Fibroblast of pulmonary artery (primary cell): ENCODE results near the gene DENR.
A peak's percentile ranks its signal among the peaks of the same experiment; 100 is the strongest.
"Not testable (repeated sequence)": the region's sequence is repeated elsewhere in the genome, so short reads cannot be mapped to it uniquely, and the experiment has no call there.

Experiments
- DNase-seq: peaks from one replicate; pipeline ENCODE4 v3.0.0-alpha.2; 2010; ENCODE audit warnings: low read depth
- H3K4me3 ChIP-seq: replicated peaks from 2 replicates; pipeline ENCODE4 v1.5.1; 2011; ENCODE audit warnings: low read depth, mild to moderate bottlenecking, control low read depth, low read length, moderate library complexity
- CTCF ChIP-seq: IDR thresholded peaks from 2 replicates; pipeline ENCODE4 v1.5.1; 2011; ENCODE audit warnings: mild to moderate bottlenecking, control low read depth, low read length, inconsistent platforms; ENCODE audit errors: missing control alignments

DENR gene

DNA sequence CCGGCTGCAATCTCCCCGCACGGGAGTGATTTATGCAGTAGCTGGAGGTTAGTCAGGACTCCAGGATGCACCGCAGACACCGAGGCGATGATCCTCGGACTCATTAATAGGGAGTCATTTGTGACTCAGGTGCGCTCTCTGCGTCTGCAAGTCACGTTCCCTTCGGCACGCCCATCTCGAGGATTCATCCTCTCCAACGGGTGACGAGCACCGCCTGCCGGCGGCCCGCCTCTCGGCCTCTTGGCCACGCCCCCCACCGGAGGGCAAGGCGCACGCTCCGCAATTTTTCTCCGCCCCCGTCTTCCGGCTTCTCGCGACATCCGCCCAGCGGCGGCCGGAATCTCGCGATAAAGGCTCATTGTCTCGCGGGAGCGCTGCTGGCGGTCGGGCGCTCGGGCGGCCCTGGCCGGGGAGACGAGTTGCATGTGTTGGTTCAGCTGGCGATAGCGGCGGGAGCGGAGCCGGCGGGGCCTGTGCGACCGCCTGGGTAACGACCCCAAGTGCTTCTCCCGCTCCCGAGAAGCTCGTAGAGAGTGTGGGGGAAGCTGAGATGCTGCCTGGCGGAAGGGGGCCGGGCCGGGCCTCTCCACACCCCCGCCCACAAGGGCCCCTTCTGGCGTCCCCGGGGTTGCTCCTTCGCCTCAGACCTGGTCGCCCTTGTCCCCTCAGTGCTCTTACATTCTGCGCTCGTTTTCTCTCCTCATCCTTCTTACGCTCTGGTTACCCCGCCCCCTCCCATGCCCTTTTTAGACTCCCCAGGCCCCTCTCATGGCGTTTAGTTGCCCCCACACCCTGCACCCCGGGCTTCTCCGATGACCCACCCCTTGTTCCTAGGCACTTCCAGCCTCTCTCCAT lies at the start of gene DENR:
TSS of gene DENR (plus strand) at position 361 of the 855 bp plus-strand sequence. CDS start 878 bp downstream, outside the sequence.
- peak; percentile 96 for DNase-seq
- H3K4me3 ChIP-seq = peak within 1 kb of the TSS; percentile 97
- TF ChIP-seq CTCF = peak; percentile 70

GRCh38 chr12:122702890-122703611 lies 49.6 kb upstream of the DENR start, which contains the start of gene HCAR2:
Gene HCAR2, minus strand, starts transcription at chr12:122703357. Its CDS starts 74 bp downstream, at chr12:122703283.
- H3K4me3 ChIP-seq = not testable (repeated sequence)
- peak; percentile 20 for DNase-seq

GRCh38 chr12:122703841-122704240 lies 48.8 kb upstream of the DENR start:
- not testable (repeated sequence) for H3K4me3 ChIP-seq, DNase-seq

DNA sequence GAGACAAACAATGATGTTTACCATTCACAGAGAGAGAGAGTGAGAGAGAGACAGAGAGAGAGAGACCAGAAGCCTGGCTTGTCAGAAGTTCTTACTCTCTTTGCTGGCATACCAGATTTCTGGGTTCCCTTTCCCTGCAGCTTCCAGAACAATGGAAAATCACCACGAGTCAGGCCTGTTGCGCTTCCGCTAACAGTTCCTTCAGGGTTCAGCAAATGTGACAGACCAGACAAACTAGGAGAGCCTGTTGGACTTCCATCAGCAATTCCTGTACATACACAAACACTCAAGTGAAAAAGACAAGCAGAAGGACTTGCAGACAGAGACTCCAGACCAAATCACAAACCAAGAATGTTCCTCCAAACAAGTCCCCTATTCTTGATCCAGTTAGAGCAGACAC lies 43.3 kb upstream of the DENR start:
- not testable (repeated sequence) for DNase-seq, H3K4me3 ChIP-seq

DNA sequence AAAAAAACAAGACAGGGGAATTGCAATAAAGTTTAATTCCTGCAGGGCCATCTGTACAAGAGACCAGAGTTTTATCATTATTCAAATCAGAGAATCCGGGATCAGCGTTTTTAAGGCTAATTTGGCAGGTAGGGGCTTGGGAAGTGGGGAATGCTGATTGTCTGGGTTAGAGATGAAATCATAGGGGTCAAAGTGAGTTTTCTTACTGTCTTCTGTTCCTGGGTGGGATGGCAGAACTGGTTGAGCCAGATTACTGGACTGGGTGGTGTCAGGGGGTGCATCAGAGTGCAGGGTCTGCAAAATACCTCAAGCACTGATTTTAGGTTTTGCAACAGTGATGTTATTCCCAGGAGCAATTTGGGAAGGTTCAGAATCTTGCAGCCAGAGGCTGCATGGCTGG lies 42.3 kb upstream of the DENR start:
- not testable (repeated sequence) for H3K4me3 ChIP-seq, DNase-seq

GRCh38 chr12:122711266-122711665 lies 41.4 kb upstream of the DENR start:
- H3K4me3 ChIP-seq, DNase-seq: not testable (repeated sequence)

DNA sequence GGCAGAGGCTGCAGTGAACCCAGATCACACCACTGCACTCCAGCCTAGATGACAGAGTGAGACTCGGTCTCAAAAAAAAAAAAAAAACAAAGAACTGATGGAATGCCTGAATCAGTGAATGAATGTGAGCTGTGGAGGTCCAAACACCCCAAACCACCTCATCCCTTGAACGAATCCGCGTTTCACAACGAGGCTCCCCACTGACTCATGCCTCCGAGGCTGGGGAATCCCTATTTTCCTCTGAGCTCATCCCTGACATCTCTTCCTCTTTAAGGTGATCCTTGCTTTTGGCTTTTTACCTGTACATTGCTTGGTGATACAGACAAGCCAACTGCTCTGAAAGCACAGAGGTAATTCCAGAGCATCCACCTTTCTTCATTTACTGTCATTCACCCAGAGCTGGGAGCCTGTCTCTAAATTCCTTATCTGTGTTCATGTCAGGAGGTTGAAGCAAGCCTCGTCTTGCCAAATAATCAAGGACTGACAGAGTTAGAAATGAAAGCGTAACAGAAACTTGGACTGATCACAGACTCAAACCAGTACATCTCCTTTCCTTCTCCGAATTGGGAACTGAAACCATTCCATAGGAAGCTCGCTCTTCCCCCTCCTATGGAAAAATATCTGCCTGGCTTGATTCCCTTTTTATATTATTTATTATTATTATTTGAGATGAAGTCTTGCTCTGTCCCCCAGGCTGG lies 39.0 kb upstream of the DENR start:
- DNase-seq, H3K4me3 ChIP-seq: not testable (repeated sequence)

DNA sequence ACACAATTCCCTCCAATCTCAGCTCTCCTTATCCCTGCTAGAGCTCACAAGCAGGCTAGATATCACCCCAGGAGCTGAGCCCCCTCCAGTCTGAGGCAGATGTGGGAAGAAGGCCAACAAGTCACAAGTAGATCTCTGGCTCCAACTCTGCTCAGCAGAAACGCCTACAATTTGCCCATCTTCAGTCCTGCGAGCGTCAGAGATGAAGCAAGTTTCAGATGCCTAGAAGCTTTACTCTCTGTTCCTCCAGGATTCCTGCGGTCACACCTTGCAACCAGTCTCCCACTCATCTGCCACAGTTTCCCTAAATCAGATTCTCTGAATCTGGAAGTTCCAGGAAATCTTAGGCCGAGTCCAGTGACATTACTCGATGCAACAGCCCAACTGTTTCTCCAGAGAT lies 37.4 kb upstream of the DENR start:
- H3K4me3 ChIP-seq = not testable (repeated sequence)
- DNase-seq = peak; percentile 6

DNA sequence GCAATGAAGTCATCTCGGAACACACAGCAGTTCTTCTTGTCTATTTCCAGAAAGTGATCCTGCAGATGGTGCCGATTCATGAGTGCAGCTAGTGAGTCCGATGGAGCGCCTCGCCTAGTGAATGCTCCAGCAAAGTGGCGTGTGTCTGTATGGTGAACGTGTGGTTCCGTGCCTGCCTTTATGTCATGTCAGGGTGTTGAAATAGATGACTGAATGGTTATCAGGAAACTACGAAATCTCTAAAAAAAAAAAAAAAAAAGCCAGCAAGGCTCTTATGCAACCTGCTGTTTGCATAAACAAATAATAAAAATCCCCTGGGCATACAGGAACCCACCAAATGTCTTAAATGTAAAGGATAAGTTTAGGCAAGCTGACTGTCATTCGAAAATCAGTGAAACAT lies 36.0 kb upstream of the DENR start, which contains the start of gene HCAR3:
TSS of gene HCAR3 (minus strand) at position 154 of the 400 bp plus-strand sequence. CDS start at position 80, 74 bp downstream.
- DNase-seq, H3K4me3 ChIP-seq: not testable (repeated sequence)

- TF ChIP-seq CTCF = no peak
- H3K4me3 ChIP-seq = no peak overlapping the region
- peak; percentile 3 for DNase-seq
These were observed 31.5 kb upstream of the DENR start for GRCh38 chr12:122721057-122721545.

DNA sequence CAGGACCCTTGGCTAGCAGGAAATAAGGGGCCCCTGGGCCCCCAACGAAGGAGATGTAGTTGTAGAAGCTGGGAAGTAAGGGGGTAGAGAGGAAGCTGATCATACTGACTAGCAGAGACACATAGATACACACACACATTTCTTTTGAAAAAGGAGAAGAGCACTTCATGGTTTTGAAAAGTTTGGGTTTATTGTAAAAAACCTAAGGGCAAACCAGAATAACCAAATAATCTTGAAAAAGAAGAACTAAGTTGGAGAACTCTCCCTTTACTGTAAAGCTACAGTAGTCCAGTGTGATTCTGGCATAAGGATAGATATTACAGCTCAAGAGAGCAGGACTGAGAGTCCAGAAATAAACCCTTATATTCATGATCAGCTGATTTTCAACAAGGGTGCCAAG lies 30.2 kb upstream of the DENR start:
- H3K4me3 ChIP-seq = no peak overlapping the region
- no peak for DNase-seq
- no peak for TF ChIP-seq CTCF
